H9 (cell line): Measurements from ENCODE around the gene IFT57. TPM values are rescaled to one million over a fixed set of nuclear protein-coding genes. Genes with fewer than 3 reads are reported as not detected.

Experiments
- DNase-seq: peaks from one replicate; pipeline ENCODE4 v3.0.0-alpha.2; 2017
- H2AFZ ChIP-seq: one replicate; pipeline ENCODE4 v1.6.1; 2013; ENCODE audit warnings: mild to moderate bottlenecking, low read length, control low read depth, moderate library complexity
- H2AK5ac ChIP-seq: 2 replicates; pipeline ENCODE4 v1.6.1; 2013; ENCODE audit warnings: low read length, control low read depth, mixed read lengths; ENCODE audit not compliant: insufficient read length
- H2BK120ac ChIP-seq: one replicate; pipeline ENCODE4 v1.6.1; 2013; ENCODE audit warnings: low read depth, mild to moderate bottlenecking, low read length, control low read depth, inconsistent platforms; ENCODE audit not compliant: poor library complexity, severe bottlenecking
- H2BK12ac ChIP-seq: 2 replicates; pipeline ENCODE4 v1.6.1; 2013; ENCODE audit warnings: low read length, control low read depth, mixed read lengths, low read depth; ENCODE audit not compliant: insufficient read length
- H2BK15ac ChIP-seq: 2 replicates; pipeline ENCODE4 v1.6.1; 2013; ENCODE audit warnings: low read depth, low read length, control low read depth
- H2BK20ac ChIP-seq: one replicate; pipeline ENCODE4 v1.6.1; 2013; ENCODE audit warnings: low read depth, mild to moderate bottlenecking, low read length, control low read depth, inconsistent platforms; ENCODE audit not compliant: poor library complexity, severe bottlenecking
- H2BK5ac ChIP-seq: 2 replicates; pipeline ENCODE4 v1.6.1; 2013; ENCODE audit warnings: low read length, control low read depth, mixed read lengths; ENCODE audit not compliant: insufficient read length
- H3K14ac ChIP-seq: 2 replicates; pipeline ENCODE4 v1.6.1; 2013; ENCODE audit warnings: low read length, control low read depth; ENCODE audit not compliant: insufficient read depth
- H3K18ac ChIP-seq: 2 replicates; pipeline ENCODE4 v1.6.1; 2013; ENCODE audit warnings: low read depth, mild to moderate bottlenecking, mixed read lengths, low read length, control low read depth; ENCODE audit not compliant: insufficient read length
- H3K23ac ChIP-seq: 2 replicates; pipeline ENCODE4 v1.6.1; 2013; ENCODE audit warnings: low read length, control low read depth, mixed read lengths, low read depth; ENCODE audit not compliant: insufficient read length
- H3K23me2 ChIP-seq: 2 replicates; pipeline ENCODE4 v1.6.1; 2013; ENCODE audit warnings: low read depth, mild to moderate bottlenecking, mixed read lengths, low read length, control low read depth; ENCODE audit not compliant: insufficient read length, poor library complexity, severe bottlenecking
- H3K27ac ChIP-seq: 2 replicates; pipeline ENCODE4 v1.5.1; 2013; ENCODE audit warnings: low read length, control low read depth, mixed read lengths, low read depth; ENCODE audit not compliant: insufficient read length
- H3K27me3 ChIP-seq: 2 replicates; pipeline ENCODE4 v1.6.1; 2013; ENCODE audit warnings: low read length, control low read depth, inconsistent platforms; ENCODE audit not compliant: insufficient read depth
- H3K4ac ChIP-seq: 2 replicates; pipeline ENCODE4 v1.6.1; 2013; ENCODE audit warnings: low read depth, mild to moderate bottlenecking, control low read depth, inconsistent platforms, low read length, moderate library complexity
- H3K4me1 ChIP-seq: 2 replicates; pipeline ENCODE4 v1.6.1; 2013; ENCODE audit warnings: low read length, control low read depth, inconsistent platforms; ENCODE audit not compliant: insufficient read depth
- H3K4me2 ChIP-seq: 2 replicates; pipeline ENCODE4 v1.6.1; 2013; ENCODE audit warnings: low read length, control low read depth, mixed read lengths; ENCODE audit not compliant: insufficient read length, insufficient read depth
- H3K56ac ChIP-seq: 2 replicates; pipeline ENCODE4 v1.6.1; 2013; ENCODE audit warnings: low read depth, mild to moderate bottlenecking, mixed read lengths, low read length, control low read depth; ENCODE audit not compliant: insufficient read length
- H3K79me1 ChIP-seq: 2 replicates; pipeline ENCODE4 v1.6.1; 2013; ENCODE audit warnings: low read depth, mild to moderate bottlenecking, moderate library complexity, low read length, control low read depth, inconsistent platforms; ENCODE audit not compliant: insufficient read depth, poor library complexity, severe bottlenecking
- H3K79me2 ChIP-seq: 2 replicates; pipeline ENCODE4 v1.6.1; 2013; ENCODE audit warnings: low read length, control low read depth, inconsistent platforms; ENCODE audit not compliant: insufficient read depth
- H3K9ac ChIP-seq: 2 replicates; pipeline ENCODE4 v1.6.1; 2013; ENCODE audit warnings: low read length, control low read depth, mixed read lengths; ENCODE audit not compliant: insufficient read length; ENCODE audit errors: extremely low read depth
- H3K9me3 ChIP-seq: one replicate; pipeline ENCODE4 v1.6.1; 2013; ENCODE audit warnings: low read depth, low read length, inconsistent platforms; ENCODE audit not compliant: control insufficient read depth
- H3T11ph ChIP-seq: one replicate; pipeline ENCODE4 v1.6.1; 2013; ENCODE audit warnings: mild to moderate bottlenecking, low read length, control low read depth, inconsistent platforms
- H4K20me1 ChIP-seq: one replicate; pipeline ENCODE4 v1.6.1; 2013; ENCODE audit not compliant: control insufficient read depth, insufficient read length, insufficient read depth
- H4K5ac ChIP-seq: 2 replicates; pipeline ENCODE4 v1.6.1; 2013; ENCODE audit warnings: low read depth, mild to moderate bottlenecking, mixed read lengths, low read length, control low read depth; ENCODE audit not compliant: insufficient read length
- H4K8ac ChIP-seq: replicated peaks from 2 replicates; pipeline ENCODE4 v1.6.1; 2013; ENCODE audit warnings: low read length, control low read depth, mixed read lengths, low read depth; ENCODE audit not compliant: insufficient read length
- H4K91ac ChIP-seq: 2 replicates; pipeline ENCODE4 v1.6.1; 2013; ENCODE audit warnings: low read depth, mild to moderate bottlenecking, moderate library complexity, mixed read lengths, low read length, control low read depth; ENCODE audit not compliant: insufficient read length
- H3K27ac Mint-ChIP-seq, 3 experiments: 2 replicates in 2 of 3; 3 replicates in 1 of 3; pipeline ENCODE4 v1.8.0; 2020 to 2021; ENCODE audit warnings: mixed read lengths in 3 of 3, mild to moderate bottlenecking in 1 of 3, moderate library complexity in 1 of 3
- H3K27me3 Mint-ChIP-seq: 2 replicates; pipeline ENCODE4 v1.8.0; 2021; ENCODE audit warnings: low read depth, mild to moderate bottlenecking, moderate library complexity, mixed read lengths
- H3K36me3 Mint-ChIP-seq, 3 experiments: 2 replicates in 2 of 3; 3 replicates in 1 of 3; pipeline ENCODE4 v1.8.0; 2020 to 2021; ENCODE audit warnings: low read depth in 3 of 3, mixed read lengths in 3 of 3; ENCODE audit not compliant: insufficient read depth in 1 of 3
- H3K4me1 Mint-ChIP-seq, 2 experiments: 2 replicates each; pipeline ENCODE4 v1.8.0; 2020; ENCODE audit warnings: mixed read lengths in 2 of 2
- H3K4me3 Mint-ChIP-seq, 2 experiments: 2 replicates in 1 of 2; 3 replicates in 1 of 2; pipeline ENCODE4 v1.8.0; 2020 to 2021; ENCODE audit warnings: mild to moderate bottlenecking in 2 of 2, mixed read lengths in 2 of 2, moderate library complexity in 1 of 2
- H3K9me3 Mint-ChIP-seq, 2 experiments: 2 replicates in 1 of 2; 3 replicates in 1 of 2; pipeline ENCODE4 v1.8.0; 2020; ENCODE audit warnings: mild to moderate bottlenecking in 2 of 2, mixed read lengths in 2 of 2, moderate library complexity in 1 of 2
- WGBS: extraction: QIAGEN DNeasy Blood & Tissue Kit; methylation state at CpG from one replicate; pipeline ENCODE4 v1.1.7; 2013; ENCODE audit warnings: missing lambda C conversion rate, low lambda C conversion rate, mixed read lengths; ENCODE audit not compliant: insufficient read length; ENCODE audit errors: extremely low coverage; 5-methylcytosine and 5-hydroxymethylcytosine counted together
- total RNA-seq: library from RNA; stranded (reverse); gene quantifications from 2 replicates; pipeline ENCODE4 v1.2.1, GENCODE V29; 2021
- TF ChIP-seq, protein P1 (sequence below): fragments of 200-600 bp; sonication (generic); conservative IDR thresholded peaks from 3 replicates; pipeline ENCODE4 v1.8.0; 2021; ENCODE audit warnings: antibody characterized with exemption, mild to moderate bottlenecking

Gene IFT57
- total RNA-seq, 1 experiment from 2014 or later: 21.4 TPM

DNA sequence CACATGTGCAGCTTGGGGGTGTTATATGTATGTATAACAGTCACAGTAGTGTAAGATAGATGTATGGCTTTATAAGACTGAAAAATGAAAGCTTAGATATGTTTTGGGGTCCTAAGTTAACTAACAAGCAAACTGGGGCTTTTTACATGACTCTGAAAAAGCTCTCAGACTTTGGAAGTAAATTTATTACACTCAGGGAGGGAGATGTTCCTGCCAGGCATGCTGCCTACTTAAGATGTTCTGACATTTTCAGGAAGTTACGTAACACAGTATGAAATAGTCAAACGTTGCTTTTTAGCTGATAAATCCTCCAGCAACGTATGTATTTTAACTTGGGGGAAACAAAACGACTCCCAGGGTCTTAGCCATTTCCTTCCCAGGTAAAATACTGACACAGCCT lies 1.7 kb upstream of the IFT57 start:
- Histone ChIP-seq H2AFZ (no peak overlapping the region), H2AK5ac (no peak overlapping the region), H3K9ac (no peak overlapping the region), H3K23me2 (peaks cover 6% of the 10 kb centered on the region), H3T11ph (no peak overlapping the region), H3K4me1 (no peaks in the 10 kb centered on the region), H3K14ac (no peak overlapping the region), H3K4ac (no peak overlapping the region), H3K23ac (no peak overlapping the region), H3K79me1 (no peaks in the 10 kb centered on the region), H4K91ac (no peak overlapping the region), H3K9me3 (no peaks in the 10 kb centered on the region), H2BK120ac (no peak overlapping the region), H2BK15ac (no peak overlapping the region), H3K18ac (no peak overlapping the region), H3K79me2 (no peaks in the 10 kb centered on the region), H2BK20ac (no peak overlapping the region), H3K56ac (no peak overlapping the region), H4K20me1 (no peaks in the 10 kb centered on the region), H4K5ac (no peak overlapping the region), H2BK12ac (no peak overlapping the region), H4K8ac (no peak overlapping the region), H2BK5ac (no peak overlapping the region), H3K27ac (no peak overlapping the region), H3K4me2 (no peak overlapping the region), H3K27me3 (no peaks in the 10 kb centered on the region)
- TF ChIP-seq, protein P1, sequence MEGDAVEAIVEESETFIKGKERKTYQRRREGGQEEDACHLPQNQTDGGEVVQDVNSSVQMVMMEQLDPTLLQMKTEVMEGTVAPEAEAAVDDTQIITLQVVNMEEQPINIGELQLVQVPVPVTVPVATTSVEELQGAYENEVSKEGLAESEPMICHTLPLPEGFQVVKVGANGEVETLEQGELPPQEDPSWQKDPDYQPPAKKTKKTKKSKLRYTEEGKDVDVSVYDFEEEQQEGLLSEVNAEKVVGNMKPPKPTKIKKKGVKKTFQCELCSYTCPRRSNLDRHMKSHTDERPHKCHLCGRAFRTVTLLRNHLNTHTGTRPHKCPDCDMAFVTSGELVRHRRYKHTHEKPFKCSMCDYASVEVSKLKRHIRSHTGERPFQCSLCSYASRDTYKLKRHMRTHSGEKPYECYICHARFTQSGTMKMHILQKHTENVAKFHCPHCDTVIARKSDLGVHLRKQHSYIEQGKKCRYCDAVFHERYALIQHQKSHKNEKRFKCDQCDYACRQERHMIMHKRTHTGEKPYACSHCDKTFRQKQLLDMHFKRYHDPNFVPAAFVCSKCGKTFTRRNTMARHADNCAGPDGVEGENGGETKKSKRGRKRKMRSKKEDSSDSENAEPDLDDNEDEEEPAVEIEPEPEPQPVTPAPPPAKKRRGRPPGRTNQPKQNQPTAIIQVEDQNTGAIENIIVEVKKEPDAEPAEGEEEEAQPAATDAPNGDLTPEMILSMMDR: no peak
- H3K4me3 Mint-ChIP-seq: no peak overlapping the region
- H3K36me3 Mint-ChIP-seq: no peaks in the 10 kb centered on the region
- H3K9me3 Mint-ChIP-seq: no peaks in the 10 kb centered on the region; a peak in 1 of 5 replicates
- DNase-seq: no peak
- peaks cover 20 to 22% of the 10 kb centered on the region in 2 experiments for H3K4me1 Mint-ChIP-seq
- no peak overlapping the region for H3K27ac Mint-ChIP-seq
- WGBS: no CpG with 5 or more reads among the region's 4 CpGs
- H3K27me3 Mint-ChIP-seq: peaks cover 16% of the 10 kb centered on the region
